Measurements from ENCODE around the gene GRIA1.
"Not testable (repeated sequence)": the region's sequence is repeated elsewhere in the genome, so short reads cannot be mapped to it uniquely, and the experiment has no call there.

The GRIA1 gene

DNA sequence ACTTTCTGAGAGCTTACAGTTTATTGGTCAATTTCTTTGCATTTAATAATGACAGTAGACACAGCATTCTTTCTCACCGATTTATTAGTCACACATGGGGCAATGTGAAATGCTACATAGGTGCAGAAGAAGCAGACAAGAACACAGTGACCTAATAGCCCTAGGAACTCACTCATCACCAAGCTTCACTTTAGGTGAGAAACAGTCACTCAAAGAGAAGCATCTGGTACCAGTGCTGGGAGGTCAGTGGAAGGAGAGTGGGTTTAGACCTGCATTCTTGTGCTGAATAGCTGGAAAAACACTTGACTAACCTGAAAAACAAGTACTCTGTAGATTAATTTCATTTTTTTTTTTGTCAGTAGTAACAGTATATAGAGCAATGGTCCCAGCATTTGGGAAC, 179.6 kb downstream of the GRIA1 start:
- DNase-seq: no peak

DNA sequence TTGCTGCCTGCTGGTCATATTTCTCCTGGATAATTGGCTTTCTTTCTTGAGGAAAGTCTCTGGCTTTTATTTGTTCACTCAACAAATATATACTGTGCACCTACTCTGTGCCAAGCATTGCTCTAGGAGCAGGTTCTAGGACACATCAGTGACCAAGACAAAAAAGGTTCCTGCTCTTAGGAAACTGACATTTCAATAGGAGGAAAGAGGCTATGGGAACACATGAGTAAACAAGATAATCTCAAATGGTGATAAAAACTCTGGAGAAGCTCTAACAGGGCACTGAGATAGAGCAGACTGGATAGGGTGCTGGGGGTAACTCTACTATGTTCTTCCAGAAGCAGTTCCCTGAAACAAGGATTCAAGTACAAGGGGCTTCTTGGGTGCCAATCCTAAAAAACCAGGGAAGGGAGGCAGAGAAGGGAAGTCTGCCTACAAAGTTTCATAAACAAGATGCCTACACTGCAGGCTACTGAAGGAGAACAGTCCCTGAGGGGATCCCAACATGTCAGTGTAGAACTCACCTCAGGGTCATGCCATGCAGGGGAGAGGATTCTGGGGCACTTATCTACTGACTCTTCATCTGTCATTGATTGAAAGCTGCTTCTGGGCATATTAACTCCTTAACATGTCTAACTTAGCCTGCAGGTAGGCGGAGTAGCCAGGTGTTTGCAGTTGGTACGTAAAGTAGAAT, 181.3 kb downstream of the GRIA1 start:
- DNase-seq: no peak

DNA sequence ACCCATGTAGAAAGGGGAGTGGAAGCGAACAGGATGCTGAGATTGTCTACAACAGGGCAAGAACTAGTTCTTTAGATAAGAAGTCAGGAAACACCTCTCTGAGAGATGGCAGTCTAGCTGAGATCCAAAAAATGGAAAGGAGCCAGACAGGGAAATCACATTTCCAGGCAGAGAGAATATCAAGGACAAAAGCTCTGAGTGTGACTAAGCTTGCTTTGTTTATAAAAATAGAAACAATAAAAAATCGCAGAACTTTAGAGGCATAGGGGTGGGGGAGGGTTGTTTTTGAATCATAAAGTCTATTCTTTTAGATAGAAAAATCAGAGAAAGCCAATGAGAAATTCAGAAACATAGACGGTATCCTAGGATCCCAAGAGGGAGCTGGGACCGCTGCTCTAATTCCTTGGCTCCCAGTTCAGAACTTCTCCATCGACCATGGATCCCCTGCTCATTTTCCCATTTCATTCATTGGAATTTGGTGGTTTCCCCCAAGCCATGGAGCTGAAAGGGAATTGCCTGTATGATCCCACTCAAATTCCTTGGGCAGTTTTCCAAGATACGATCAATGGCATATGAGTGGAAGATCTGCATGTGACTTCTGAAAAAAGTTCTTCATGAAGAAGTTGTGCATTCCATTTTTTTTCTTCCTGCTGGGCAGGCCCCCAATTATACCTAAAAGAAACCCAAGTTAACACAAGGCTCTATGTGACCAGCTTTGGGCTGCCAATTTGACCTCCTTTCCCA, 182.0 kb downstream of the GRIA1 start:
- no peak for DNase-seq

DNA sequence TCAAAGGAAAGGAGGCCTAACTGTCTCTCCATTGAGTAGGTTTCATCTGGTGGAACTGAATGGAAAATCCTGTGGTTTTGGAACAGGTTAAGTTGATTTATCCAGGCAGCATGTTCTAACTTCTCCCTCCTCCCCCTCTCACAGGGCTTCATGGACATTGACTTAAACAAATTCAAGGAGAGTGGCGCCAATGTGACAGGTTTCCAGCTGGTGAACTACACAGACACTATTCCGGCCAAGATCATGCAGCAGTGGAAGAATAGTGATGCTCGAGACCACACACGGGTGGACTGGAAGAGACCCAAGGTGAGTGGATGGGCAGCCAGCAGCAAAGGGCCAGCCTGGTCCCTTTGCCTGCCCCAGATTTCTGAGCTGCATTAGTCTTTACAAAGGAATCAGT, 183.9 kb downstream of the GRIA1 start:
- no peak for DNase-seq

DNA sequence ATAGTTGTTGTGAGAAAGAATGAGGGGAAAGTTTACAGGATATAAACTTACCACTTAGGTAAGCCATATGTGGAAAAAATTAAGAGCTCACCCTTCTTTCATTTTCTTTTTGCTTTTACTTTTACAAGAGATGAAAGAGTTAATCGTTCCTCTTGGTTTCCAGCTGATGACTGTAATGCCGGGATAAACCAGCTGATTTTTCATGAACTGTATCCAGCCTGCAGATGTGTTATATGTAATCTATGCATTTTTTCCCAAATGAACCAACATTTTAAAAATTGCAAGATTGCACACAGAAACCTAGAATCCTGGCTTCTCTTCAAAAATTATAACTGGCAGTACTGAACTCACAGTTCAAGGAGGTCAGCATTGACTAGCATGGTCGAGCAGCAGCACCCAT, 185.9 kb downstream of the GRIA1 start:
- DNase-seq: no peak

DNA sequence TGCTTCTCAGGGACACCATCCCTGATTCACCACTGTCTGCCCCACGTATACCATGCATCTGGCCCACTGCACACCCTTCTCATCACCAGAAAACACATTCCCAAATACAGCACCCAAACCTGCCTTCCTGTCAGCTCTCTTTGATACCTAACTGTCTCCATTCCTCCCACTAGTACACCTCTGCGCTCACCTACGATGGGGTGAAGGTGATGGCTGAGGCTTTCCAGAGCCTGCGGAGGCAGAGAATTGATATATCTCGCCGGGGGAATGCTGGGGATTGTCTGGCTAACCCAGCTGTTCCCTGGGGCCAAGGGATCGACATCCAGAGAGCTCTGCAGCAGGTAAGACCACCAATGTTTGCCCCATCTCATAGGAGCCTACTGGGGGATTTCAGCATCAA, 186.4 kb downstream of the GRIA1 start:
- no peak for DNase-seq

DNA sequence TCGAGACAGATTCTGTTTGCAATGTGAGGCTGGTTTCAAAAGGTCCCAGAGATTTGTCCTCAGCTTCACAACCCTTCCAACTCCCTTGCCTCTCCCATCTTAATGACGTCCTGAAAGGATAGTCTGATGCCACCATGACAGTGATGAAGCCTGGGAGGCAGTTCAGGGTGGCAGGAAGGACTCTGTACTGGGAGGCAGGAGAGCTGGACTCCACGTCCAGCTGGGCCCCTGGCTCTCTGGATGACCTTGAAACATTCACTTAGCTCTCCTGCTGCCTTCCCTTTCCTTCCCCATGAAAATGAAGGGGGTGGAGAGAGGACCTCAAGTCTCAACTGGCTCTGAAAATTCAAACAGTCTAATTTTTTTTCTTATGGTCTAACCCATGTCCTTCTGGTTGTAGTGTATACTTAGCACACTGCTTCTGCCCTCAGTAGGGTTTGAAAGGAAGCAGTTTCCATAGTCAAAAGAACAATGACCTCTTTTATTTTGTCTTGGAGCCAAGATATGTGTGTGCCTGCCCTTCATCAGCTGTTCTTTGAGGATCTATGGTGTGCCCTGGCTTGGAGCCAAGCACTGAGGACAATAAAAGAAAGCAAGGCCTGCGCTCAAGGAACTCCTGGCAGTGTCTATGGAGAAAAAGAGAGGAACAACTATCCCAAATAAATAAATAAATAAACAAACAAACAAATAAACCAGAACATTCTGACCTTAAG, 188.3 kb downstream of the GRIA1 start:
- no peak for DNase-seq

DNA sequence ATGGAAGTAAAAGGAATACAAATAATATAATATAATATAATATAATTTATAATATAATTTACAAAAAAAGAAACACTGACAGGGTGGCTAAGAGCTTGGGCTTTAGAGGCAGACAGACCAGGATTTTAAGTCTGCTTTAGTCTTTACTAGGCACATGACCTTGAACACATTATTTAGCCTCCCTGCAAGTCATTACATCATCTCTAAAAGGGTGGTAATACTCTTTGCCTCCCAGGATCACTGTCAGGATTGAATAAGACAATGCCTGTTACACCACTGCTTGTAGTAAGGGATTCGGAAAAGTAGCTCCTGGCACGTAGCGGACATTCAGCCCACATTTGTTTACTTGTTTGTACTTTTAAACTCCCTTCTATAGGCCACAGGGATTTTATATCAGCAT, 199.8 kb downstream of the GRIA1 start:
- no peak for DNase-seq

DNA sequence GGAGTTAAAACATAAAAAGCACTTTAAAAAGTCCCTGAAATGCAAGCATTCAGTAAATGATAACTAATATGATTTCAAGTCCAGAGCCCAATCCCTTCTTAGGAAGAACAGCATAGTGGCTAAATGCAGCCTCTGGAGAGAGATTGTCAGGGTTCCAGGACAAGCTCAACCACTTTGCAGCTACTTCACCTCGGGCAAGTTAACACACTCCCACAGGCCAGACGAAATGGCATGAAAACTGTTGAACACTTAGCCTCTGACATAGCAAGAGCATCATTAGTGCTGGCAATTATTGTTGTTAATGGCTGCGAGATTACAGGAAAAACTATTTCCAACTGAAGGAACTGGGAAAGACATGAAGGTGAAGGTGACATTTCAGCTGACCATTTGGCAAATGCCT, 205.8 kb downstream of the GRIA1 start:
- no peak for DNase-seq

DNA sequence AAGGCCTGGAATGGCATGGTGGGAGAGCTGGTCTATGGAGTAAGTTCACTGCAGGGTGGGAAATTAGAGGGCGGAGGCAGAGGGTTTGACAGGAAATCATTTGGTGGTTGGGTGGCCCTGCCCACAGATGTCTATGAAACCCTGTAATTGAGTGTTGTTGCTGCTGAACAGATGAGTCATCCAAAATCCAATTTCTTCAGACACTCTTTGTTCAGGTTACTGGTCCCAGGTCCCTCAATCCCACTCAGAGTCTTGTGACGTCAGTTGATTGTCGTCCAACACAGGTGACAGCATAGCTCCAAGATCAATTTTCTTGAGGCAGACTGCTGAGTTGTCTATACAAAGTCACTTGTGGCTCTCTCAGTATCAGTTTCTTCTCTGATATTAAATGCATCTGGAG, 208.6 kb downstream of the GRIA1 start:
- no peak for DNase-seq

DNA sequence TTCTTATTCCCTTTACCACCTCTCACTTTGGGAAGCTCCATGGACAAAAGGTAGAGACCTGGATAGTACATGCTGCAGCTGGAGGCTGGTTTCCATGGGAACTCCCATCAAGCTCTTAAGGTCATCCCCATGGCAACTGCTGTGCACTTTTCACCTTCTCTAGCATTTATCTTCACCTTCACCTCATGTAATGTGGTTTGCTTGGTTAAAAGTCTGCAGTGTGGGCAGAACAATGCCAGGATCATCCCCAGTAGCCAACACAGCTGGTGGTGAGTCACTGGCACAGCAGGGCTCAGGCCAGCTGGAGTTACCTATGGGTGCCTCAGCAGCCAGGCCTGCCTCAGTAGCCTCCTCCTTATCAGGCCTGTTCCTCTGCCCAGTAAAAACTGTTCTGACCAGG, 210.5 kb downstream of the GRIA1 start:
- no peak for DNase-seq

DNA sequence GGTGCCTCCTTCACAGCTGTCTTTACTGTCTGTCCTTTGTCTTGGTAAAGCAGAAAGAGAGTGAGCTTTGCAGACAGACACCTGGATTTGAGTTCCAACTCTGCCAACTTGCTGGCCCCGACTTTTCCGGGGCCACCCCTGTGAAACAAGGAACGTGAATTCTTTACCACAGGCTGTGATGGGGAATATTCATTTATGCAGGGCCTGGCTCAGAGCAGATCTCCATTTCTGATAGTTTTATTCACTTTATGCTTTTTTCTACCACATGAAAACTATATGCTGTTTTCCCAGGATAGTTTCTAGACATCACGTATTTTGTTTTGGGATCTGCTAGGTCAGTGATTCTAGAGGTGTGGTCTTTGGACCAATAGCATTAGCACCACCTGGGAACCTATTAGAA, 211.8 kb downstream of the GRIA1 start:
- DNase-seq: no peak

DNA sequence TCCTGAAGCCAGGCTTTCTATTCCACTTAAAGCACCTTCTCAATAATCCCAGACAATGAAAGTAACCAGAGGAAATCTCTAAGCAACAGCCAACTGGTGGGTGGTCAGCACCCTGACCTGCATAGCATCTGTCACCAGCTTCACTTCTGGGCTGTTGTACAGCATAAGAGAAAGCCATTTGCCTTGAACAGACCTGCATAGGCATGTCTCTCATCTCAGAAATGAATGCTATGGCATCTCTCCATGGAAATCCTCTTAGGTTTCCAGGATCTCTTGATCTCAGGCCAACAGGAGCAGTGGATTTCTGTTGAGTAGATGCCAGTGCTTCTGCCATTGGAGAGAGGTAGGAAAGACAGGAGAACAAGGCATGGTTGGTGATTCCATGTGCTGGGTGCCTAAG, 213.6 kb downstream of the GRIA1 start:
- DNase-seq: no peak

DNA sequence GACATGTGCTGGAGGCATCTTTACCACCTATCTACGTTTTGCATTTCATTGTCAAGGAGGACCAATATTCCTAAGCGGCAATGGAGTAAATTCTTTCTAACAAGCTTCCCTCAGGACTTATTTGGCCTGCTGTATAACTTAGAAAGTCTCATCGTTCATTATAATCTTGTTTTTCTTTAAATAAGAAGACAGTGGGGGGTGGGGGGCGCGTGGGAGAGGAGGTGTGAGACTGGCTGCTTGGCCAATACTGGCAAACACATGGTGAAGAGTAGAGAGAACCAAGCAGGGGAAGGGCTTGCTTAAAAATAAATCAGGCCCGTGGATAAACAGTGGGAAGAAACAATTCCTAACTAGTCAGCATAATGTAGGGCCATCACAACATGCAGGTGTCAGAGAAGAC, 217.2 kb downstream of the GRIA1 start:
- DNase-seq: no peak

DNA sequence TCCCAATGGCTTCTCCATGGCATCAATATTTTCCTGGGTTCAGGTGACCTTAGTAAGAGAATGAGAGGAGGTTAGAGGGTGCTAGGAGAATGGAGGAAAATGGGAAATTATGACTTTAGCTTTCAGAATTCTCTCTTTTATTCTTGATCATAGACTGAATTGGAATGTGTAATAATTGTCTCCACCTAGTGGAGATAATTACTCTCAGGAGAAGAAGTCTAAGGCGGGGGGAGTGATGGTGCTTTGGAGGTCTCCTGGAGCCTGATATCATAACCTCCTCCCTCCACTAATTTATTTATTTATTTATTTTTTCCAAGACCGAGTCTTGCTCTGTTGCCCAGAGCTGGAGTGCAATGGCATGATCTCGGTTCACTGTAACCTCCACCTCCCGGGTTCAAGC, 221.3 kb downstream of the GRIA1 start:
- no peak for DNase-seq

DNA sequence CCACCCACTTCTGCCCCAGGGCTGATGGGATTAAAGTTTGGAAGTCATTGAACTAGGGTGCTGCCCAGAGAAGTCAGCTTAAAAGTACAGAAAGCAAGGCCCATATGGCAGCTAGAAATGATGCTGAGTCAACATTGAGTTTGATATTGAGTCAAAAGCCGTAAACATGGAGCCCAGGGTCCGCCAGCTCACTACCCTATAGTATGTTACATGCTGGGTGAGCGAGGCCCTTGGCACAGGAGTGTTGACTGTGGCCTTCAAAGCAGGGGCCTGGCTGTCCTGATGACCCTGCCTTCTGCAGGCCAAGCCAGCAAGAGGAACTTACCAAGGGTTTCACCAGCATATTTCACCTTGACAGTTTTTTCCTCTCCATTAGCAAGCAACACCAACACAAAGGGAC, 222.5 kb downstream of the GRIA1 start:
- DNase-seq: no peak

DNA sequence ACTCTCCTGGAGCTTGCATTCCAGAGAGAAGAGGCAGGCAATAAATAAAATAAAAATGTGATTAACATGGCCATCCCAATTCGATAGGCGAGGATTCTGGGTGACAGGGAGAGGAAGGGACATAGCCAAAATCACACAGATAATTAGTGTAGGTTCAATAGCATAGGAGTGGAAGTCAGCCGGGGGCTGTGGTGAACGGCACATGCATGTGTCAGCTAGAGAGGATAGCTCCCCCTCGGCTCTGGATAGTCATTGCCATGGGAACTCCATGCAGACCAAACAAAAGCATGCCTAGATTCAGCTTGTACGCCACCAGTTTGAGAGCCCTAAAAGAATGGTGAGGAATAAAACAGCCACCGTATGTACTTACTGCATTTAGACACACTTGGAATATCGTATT, 223.5 kb downstream of the GRIA1 start:
- no peak for DNase-seq

DNA sequence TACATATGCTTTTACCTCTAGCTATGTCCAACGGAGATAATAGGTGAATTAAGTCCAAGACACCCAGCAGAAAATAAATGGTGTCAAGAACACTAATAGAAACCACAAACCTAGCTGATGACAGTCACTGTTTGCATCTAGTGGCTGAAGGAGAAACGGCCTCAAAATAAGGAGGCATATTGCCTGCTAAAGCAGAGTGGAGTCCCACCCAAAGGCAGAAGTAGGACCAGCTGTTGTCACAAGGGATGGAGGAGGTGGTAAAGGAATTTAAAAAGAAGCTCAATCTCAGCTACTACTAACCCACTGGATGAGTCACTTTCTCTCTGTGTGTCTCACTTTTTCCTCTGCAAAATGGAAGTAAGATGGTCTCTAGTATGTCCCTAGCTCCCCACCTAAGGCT, 224.3 kb downstream of the GRIA1 start:
- no peak for DNase-seq

DNA sequence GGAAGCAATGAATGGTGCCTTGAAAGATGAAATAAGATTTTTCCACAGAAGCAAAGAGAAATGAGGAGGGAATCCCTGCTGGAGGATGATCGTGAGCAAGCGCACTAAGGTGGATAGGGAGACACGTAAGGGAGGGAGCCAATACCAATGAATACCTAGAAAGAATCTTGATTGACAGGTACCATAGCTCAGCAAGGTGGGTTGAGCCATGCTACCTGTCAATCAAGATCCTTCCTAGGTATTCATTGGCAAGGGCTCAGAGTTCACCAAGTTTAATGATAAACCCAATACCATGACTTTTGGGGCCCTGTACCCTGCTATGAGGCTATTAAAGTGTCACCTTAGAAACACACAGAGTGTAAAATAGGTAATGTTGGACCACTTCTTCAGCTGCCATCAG, 226.8 kb downstream of the GRIA1 start:
- no peak for DNase-seq

DNA sequence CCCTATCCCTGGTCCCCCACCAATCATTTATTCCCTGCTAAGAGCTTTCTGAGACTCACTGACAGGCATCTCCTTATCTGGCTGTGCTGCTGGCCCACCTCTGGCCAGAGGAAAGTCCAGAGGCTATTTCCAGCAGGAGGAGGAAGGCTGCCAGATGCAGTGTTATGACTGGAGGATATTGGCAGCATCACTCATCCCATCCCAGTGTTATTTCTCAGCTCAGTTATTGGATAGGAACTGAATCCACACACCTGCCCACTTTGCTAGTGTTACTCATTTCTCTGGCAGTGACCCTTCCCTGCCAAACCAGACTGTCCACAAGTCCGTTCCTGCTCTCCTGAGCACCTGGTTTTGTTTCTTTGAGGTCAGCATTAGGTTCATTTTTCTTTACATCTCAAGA, 228.2 kb downstream of the GRIA1 start:
- DNase-seq: no peak

DNA sequence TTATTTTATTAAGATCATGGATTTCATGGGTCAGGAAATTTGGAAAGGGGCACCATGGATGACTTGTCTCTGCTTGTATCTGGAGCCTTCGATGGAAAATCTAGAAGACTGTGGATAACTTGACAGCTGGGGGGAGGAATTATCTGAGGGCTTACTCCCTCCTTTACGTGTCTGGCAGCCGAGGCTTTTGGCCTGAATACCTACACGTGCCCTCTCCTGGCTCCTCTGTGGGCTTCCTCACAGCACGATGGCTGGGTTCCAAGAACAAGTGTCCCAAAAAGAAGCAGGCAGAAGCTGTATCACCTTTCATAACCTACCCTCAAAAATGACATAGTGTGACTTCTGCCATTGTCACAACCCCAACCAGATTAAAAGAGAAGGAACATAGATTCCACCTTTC, 228.9 kb downstream of the GRIA1 start:
- DNase-seq: no peak

DNA sequence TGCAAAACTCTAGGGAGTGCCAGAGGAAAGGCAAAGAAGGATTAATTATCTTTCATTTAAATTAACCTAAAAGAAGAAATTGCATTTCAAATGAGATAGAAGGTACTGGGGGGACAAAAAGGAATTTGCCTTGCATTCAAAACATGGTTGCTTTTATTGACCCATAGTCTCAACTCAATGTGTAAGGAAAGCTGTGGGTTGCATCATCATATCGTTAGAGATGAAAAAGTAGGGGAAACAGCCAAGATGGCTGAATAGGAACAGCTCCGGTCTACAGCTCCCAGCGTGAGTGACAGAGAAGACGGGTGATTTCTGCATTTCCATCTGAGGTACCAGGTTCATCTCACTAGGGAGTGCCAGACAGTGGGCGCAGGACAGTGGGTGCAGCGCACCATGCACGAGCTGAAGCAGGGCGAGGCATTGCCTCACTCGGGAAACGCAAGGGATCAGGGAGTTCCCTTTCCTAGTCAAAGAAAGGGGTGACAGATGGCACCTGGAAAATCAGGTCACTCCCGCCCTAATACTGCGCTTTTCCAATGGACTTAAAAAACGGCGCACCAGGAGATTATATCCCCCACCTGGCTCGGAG, 232.6 kb downstream of the GRIA1 start:
- not testable (repeated sequence) for DNase-seq

DNA sequence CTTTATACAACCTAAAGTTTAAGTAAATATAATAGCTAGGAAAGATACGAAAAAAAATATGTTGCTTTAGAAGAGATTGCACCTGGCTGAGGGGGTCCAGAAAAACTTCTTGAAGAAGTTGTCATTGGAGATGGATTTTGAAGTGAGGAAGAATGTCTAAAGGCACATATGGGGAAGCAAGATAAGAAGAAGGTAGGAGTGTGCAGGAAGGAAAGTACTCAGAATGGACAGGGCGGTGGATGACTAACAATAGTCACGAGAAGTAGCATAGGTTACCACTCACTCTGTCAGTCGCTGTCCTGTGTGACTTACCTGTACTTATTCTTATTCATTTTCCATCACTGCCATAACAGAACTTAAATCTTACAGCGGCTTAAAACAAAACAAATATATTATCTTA, 251.6 kb downstream of the GRIA1 start:
- DNase-seq: no peak

DNA sequence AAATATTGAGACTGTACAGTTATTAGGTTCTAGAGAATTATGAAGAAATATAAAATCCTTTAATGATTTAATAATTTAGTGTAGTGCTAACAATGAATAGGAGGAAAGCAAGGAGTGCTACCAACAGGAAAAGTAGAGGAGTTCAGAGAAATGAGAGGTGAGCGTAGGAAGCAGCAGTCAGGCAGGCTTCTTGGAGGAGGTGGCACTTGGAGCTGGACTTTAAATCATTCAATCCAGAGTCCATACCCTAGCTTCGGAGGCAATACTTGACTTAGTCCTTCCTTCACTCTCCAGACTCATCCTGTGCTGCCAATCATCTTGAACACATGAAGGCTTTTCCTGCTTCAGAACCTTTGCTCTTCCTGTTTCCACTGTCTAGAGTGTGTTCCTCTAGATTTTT, 254.3 kb downstream of the GRIA1 start:
- no peak for DNase-seq
